GM12891 (cell line): ENCODE results near the gene APBA2.

ENCODE experiments used
- DNase-seq: peaks from one replicate; pipeline ENCODE4 v3.0.0; 2011; ENCODE audit warnings: low spot score; ENCODE audit not compliant: insufficient read length
- FAIRE-seq: peaks from 2 replicates; lab custom pipeline; 2011; peaks lifted over from hg19 to GRCh38; lab: Jason Lieb, UNC
- PAX5 ChIP-seq: IDR thresholded peaks from 2 replicates; pipeline ENCODE4 v1.6.1; 2011; ENCODE audit warnings: low read length, moderate library complexity, mild to moderate bottlenecking; ENCODE audit not compliant: insufficient read depth, severe bottlenecking
- POLR2A ChIP-seq: IDR thresholded peaks from 2 replicates; pipeline ENCODE4 v1.6.1; 2011; ENCODE audit warnings: low read depth, low read length, control low read depth
- POLR2AphosphoS5 ChIP-seq: IDR thresholded peaks from 2 replicates; pipeline ENCODE4 v1.6.1; 2011; ENCODE audit warnings: low read depth, low read length, control low read depth
- POU2F2 ChIP-seq: IDR thresholded peaks from 2 replicates; pipeline ENCODE4 v1.6.1; 2011; ENCODE audit warnings: low read depth, mild to moderate bottlenecking, control low read depth, low read length, moderate library complexity
- SPI1 ChIP-seq: IDR thresholded peaks from 2 replicates; pipeline ENCODE4 v1.6.1; 2011; ENCODE audit warnings: low read depth, low read length, control low read depth
- TAF1 ChIP-seq: IDR thresholded peaks from 2 replicates; pipeline ENCODE4 v1.6.1; 2011; ENCODE audit warnings: low read depth, low read length, control low read depth

The APBA2 gene

GRCh38 chr15:28922707-28923012 lies 36.9 kb downstream of the APBA2 start:
- no peak for TF ChIP-seq POLR2AphosphoS5
- TF ChIP-seq TAF1, result no peak
- TF ChIP-seq POU2F2, result no peak
- no peak for TF ChIP-seq POLR2A
- no peak for TF ChIP-seq PAX5
- TF ChIP-seq SPI1, result no peak
- DNase-seq, result no peak
- no peak for FAIRE-seq

GRCh38 chr15:28923726-28924280 lies 38.0 kb downstream of the APBA2 start:
- TF ChIP-seq TAF1 (no peak), POLR2A (no peak), POLR2AphosphoS5 (no peak), POU2F2 (no peak), PAX5 (no peak), SPI1 (no peak)
- FAIRE-seq, result no peak
- DNase-seq, result no peak

- DNase-seq (no peak), FAIRE-seq (no peak)
- no peak for TF ChIP-seq SPI1
Observed at GRCh38 chr15:28927043-28927442, 41.3 kb downstream of the APBA2 start.

GRCh38 chr15:28929200-28929599 lies 43.4 kb downstream of the APBA2 start:
- TF ChIP-seq POLR2A (no peak), POLR2AphosphoS5 (no peak), PAX5 (no peak), SPI1 (no peak), TAF1 (no peak), POU2F2 (no peak)
- FAIRE-seq, result no peak
- no peak for DNase-seq

GRCh38 chr15:28930011-28930410 lies 44.2 kb downstream of the APBA2 start:
- DNase-seq (no peak), FAIRE-seq (no peak)
- TF ChIP-seq TAF1 (no peak), POLR2A (no peak), PAX5 (no peak), POLR2AphosphoS5 (no peak), POU2F2 (no peak), SPI1 (no peak)

- FAIRE-seq (no peak), DNase-seq (no peak)
- no peak for TF ChIP-seq POLR2AphosphoS5
- no peak for TF ChIP-seq SPI1
- no peak for TF ChIP-seq POLR2A
- no peak for TF ChIP-seq PAX5
- no peak for TF ChIP-seq POU2F2
- no peak for TF ChIP-seq TAF1
Observed at GRCh38 chr15:28930476-28931291, 44.9 kb downstream of the APBA2 start.

GRCh38 chr15:28931828-28932227 lies 46.1 kb downstream of the APBA2 start:
- no peak for FAIRE-seq
- DNase-seq, result no peak
- no peak for TF ChIP-seq PAX5
- TF ChIP-seq SPI1, result no peak
- no peak for TF ChIP-seq POLR2AphosphoS5
- no peak for TF ChIP-seq TAF1
- TF ChIP-seq POLR2A, result no peak

- FAIRE-seq (no peak), DNase-seq (no peak)
- no peak for TF ChIP-seq TAF1
- no peak for TF ChIP-seq SPI1
- TF ChIP-seq POLR2A, result no peak
- TF ChIP-seq PAX5, result no peak
- TF ChIP-seq POLR2AphosphoS5, result no peak
Observed at GRCh38 chr15:28932361-28932760, 46.6 kb downstream of the APBA2 start.

GRCh38 chr15:28933710-28934445 lies 48.1 kb downstream of the APBA2 start:
- no peak for DNase-seq
- FAIRE-seq, result no peak
- TF ChIP-seq POLR2AphosphoS5, result no peak
- no peak for TF ChIP-seq POLR2A

GRCh38 chr15:28934645-28935044 lies 48.9 kb downstream of the APBA2 start:
- FAIRE-seq (no peak), DNase-seq (no peak)
- no peak for TF ChIP-seq POU2F2
- no peak for TF ChIP-seq TAF1

GRCh38 chr15:28935316-28935715 lies 49.5 kb downstream of the APBA2 start:
- no peak for TF ChIP-seq TAF1
- no peak for FAIRE-seq
- DNase-seq, result no peak
